ENCODE data around the gene MBTPS1.

Gene MBTPS1

GRCh38 chr16:84103678-84104077 is 13.1 kb downstream of the MBTPS1 start:
- DNase-seq = no peak

- DNase-seq = no peak
Measured at GRCh38 chr16:84098939-84099338, 17.8 kb downstream of the MBTPS1 start.

GRCh38 chr16:84096447-84097005 is 20.2 kb downstream of the MBTPS1 start:
- no peak for DNase-seq

GRCh38 chr16:84095466-84095865 is 21.3 kb downstream of the MBTPS1 start:
- no peak for DNase-seq

GRCh38 chr16:84093879-84094270 is 22.9 kb downstream of the MBTPS1 start:
- no peak for DNase-seq

- no peak for DNase-seq
Measured at GRCh38 chr16:84093120-84093878, 23.4 kb downstream of the MBTPS1 start.

GRCh38 chr16:84091460-84091859 is 25.3 kb downstream of the MBTPS1 start:
- DNase-seq = peak in 1 of 56 donors; percentile 24

GRCh38 chr16:84090211-84090610 is 26.5 kb downstream of the MBTPS1 start:
- peak in 9 of 56 donors; percentile 15 to 36 (median 24) for DNase-seq

- peak in 1 of 56 donors; percentile 23 for DNase-seq
Measured at GRCh38 chr16:84088695-84089395, 27.9 kb downstream of the MBTPS1 start.

- DNase-seq = peak in 1 of 56 donors; percentile 11
Measured at GRCh38 chr16:84087466-84088151, 29.1 kb downstream of the MBTPS1 start.

- no peak for DNase-seq
Measured at GRCh38 chr16:84087001-84087400, 29.7 kb downstream of the MBTPS1 start.

GRCh38 chr16:84086341-84086740 is 30.4 kb downstream of the MBTPS1 start:
- no peak for DNase-seq

- DNase-seq = no peak
Measured at GRCh38 chr16:84085773-84086172, 31.0 kb downstream of the MBTPS1 start.

GRCh38 chr16:84085271-84085667 is 31.5 kb downstream of the MBTPS1 start:
- no peak for DNase-seq

GRCh38 chr16:84084570-84085270 is 32.0 kb downstream of the MBTPS1 start:
- DNase-seq = peak in 4 of 56 donors; percentile 12 to 30 (median 22)

GRCh38 chr16:84082835-84083569 is 33.7 kb downstream of the MBTPS1 start:
- peak in 5 of 56 donors; percentile 19 to 56 (median 35) for DNase-seq

GRCh38 chr16:84082110-84082509 is 34.6 kb downstream of the MBTPS1 start:
- no peak for DNase-seq

GRCh38 chr16:84081446-84081989 is 35.2 kb downstream of the MBTPS1 start:
- DNase-seq = no peak

GRCh38 chr16:84080813-84081212 is 35.9 kb downstream of the MBTPS1 start:
- DNase-seq = no peak

GRCh38 chr16:84080378-84080777 is 36.4 kb downstream of the MBTPS1 start:
- no peak for DNase-seq
